HUDEP-2 (cell line): ENCODE results near the gene UBXN1.

Experiments used
- DNase-seq, 76 experiments: peaks; one replicate each; lab custom pipeline; 2025; ENCODE audit not compliant: unreplicated experiment in 76 of 76; lab: John Stamatoyannopoulos, UW

The UBXN1 gene

DNA sequence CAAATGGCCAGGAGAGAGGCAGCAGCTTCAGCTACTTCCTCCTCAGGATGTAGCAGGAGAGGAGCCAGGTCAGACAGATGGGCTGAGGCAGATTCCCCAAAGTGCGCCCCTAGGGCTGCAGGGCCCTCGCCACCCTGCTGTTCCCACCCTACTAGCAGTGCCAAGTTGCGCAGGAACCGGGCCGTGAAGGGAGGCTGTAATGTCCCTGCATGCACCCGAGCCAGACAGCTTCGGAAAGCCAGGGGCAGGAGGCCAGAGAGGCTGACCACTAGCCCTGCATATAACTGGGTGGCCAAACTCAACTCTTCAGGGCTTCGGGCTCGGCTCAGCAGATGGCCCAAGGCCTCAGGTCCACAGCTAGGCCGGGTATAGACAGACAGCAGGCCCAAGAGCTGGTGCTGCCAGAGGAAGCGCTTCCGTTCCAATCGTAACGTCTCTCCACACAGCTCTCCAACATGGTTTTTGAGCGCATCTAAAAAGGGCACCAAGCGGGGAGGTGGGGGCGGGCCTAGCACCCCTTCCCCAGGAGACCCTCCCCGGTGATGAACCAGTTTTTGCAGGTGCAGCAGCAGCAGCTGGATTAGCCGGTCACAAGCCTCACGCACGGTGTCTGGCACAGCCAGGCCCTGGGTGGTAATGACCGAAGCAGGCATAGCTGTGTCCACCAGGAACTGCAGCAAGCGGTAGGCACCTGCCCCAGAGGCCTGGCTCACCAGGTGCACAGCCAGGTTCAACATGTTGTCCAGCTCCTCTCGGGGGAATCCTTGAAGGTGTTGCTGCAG, 30.5 kb downstream of the UBXN1 start:
- no peak for DNase-seq

DNA sequence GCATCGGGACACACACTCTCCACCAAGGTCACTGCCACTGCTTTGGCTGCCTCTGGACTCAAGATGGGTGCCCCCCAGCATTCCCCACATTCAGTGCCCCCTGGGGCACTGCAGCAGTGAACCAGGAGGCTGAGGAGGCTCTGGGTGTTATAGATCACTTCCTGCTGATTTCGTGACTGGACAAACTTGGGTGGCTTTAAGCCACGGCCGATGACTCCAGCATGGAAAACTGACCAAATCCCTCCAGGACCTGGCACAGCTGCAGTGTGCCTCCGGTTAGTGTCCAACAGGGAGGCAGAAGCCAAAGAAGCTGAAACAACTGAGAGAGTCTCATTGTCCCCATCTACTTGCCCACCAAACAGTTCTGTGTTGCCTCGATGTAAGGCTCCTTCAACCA, 31.3 kb downstream of the UBXN1 start:
- DNase-seq = no peak

DNA sequence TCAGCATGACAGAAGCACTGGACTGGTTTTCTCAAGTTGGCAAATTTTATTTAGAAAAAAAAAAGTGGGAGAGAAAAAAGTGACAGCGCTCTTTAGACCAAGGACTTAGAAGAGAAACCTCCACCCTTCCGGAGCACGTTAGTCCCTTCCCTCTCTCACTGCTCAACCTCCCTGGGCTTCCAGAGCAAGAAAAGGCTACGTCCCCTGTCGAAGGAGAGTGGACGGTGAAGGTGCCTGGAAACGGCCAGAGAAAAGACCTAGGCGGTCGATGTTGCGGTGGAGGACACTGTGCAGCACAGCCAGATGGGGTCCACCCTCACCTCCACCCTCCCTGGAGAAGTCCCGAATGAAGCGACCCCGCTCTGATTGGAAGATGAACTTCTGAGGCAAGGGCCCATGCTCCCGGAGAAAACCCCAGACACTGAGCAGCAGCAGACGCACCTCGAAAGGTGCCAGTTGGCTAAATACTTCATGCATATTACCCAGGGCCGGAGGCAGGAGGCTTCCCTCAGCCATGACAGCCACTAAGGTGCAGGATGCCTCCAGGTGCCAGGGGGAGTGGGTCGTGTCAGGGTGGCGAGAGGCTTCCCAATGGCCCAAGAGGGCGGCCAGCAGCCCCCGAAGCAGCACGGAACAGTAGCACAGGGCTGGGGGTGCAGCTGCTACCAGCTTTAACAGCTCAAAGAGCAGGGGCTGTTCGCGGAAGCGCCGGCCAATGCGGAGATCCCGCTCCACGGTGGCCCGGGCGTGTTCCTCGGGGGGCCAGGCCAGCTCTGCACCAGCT, 31.9 kb downstream of the UBXN1 start:
- peak in 1 of 76 experiments; percentile 16 for DNase-seq

DNA sequence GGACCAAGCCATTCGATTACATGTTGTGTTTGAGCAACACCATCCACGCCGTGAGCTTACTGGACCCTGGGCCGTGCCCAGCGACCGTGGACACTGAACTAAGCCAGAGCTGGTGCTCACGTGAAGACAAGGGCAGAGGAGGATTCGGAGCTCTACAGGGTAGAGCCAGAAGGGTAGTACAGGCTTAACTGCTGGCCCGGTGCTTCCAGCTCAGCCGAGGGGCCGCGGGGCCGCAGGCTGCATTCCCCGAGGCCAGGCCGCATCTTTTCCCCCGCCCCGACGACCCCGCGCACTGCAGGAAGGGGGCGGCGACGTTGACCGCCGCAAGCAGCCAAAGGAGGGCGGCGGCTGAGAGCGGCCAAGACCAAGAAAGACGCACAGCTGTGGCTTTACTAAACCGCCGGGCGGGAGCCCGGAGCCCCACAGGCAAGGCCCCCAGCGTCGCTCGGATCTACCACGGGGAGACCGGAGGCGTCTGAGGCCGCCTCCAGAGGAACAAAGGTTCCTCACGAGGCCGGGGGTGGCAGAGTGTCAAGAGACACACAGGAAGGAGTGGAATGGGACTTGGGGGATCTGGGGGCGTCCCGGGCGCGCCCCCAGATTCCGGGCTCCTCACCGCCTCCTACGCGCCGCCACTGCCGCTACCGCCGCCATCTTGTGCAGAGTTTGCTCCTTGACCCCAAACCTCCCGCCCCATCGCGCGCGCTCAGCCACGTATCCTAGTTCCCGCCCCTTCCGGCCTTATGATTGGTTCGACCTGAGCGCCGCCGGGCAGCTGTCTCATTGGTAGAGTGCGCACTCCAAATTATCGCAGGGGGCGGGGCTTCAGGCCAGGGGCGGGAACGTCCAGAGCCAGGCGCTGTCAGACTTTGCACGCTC, 32.7 kb downstream of the UBXN1 start, which contains the start of gene GANAB:
TSS of gene GANAB (minus strand) at position 668 of the 879 bp plus-strand sequence. CDS start at position 654, 14 bp downstream.
- peak in 74 of 76 experiments; percentile 81 to 99 (median 97) for DNase-seq

DNA sequence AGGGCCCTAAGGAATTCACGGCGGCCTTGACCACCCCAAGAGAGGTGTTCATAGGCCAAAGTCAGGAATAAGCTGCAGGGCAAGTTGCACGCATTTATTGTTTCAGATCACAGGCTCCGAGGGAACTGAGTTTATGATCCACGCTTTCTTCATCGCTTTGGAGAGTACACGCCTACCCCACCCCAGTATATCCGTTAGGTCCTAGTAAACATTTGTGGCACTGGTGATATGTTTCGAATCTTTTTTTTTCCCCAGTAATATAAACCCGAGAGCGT, 33.3 kb downstream of the UBXN1 start:
- no peak for DNase-seq

DNA sequence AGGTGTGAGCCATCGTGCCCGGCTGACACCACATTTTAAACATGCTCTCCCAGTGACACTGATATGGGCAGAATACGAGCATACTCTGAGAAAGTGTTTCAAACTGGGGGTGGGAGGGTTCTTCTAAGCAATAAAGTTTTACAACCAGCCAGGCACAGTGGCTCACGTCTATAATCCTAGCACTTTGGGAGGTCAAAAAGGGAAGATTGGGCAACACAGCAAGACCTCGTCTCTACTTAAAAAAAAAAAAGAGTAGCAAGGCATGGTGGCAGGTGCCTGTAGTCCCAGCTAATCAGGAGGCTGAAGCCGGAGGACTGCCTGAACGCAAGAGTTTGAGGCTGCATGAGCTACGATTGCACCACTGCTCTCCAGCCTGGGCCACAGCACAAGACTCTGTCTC, 34.7 kb downstream of the UBXN1 start:
- DNase-seq = no peak

DNA sequence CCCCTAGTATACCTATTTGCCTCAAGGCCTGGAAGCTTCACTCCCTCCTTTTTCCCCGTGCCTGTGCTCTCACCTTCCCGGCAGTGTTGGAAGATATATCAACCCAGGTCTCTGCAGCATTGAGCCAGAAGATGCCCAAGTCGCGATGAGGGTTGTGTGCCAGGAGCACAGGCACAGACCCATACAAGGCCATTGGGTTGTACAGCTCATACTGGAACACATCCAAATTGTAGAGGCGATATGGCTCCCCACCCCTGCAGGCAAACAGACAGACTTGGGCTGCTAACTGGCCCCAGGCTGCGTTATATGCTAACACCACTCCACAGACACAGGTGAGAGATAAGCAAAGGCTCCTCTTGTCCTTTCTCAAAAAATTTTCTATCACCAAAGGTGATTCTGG, 46.4 kb downstream of the UBXN1 start:
- peak in 6 of 76 experiments; percentile 2 to 28 (median 12) for DNase-seq

DNA sequence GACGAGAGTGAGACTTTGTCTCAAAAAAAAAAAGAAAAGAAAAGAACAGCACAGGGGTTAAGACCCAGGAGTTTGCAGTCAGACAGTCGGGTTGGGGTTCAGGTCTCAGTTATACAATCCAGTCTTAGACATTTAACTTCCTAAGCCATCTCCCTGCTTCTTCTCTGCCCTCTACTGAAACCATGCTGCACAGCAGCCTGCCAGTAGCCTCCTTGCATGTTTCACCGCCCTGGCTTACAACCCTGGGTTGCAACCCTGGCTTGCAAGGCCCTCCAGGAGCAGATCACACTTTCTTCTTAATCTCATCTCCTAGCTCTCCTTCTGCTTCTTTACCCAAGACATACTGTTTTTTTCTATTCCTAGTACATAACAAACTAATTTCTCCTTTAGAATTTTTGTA, 51.2 kb downstream of the UBXN1 start:
- peak in 1 of 76 experiments; percentile 12 for DNase-seq
